MCF 10A (cell line): Measurements from ENCODE around the gene MSI2. TPM values are rescaled to one million over a fixed set of nuclear protein-coding genes. Genes with fewer than 3 reads are reported as not detected.

Source experiments
- BruUV-seq: library from RNA; stranded (reverse); fragments of 400-500 nt; replicated peaks from 2 replicates; lab custom pipeline; 2021; lab: Mats Ljungman, UMichigan
- CTCF ChIA-PET: fragments of 300-600 bp; sonication (Branson Sonifier 250); formaldehyde crosslinking; extraction: SDS; loops from one replicate; lab custom pipeline; 2021; ENCODE audit warnings: antibody characterized with exemption, inconsistent platforms; lab: Yijun Ruan, JAX
- POLR2A ChIA-PET: fragments of 300-600, 350-650 bp; sonication (Branson Sonifier 250); formaldehyde crosslinking; extraction: SDS; loops from one replicate; lab custom pipeline; 2020; ENCODE audit warnings: antibody characterized with exemption, inconsistent platforms; lab: Yijun Ruan, JAX
- DNase-seq: peaks from one replicate; pipeline ENCODE4 v3.0.0-alpha.2; 2018; ENCODE audit not compliant: unreplicated experiment
- H3K27ac Mint-ChIP-seq: one replicate; pipeline ENCODE4 v1.8.0; 2022; ENCODE audit warnings: mild to moderate bottlenecking, low read depth, mixed read lengths; ENCODE audit not compliant: unreplicated experiment
- H3K27me3 Mint-ChIP-seq: one replicate; pipeline ENCODE4 v1.8.0; 2022; ENCODE audit warnings: mixed read lengths; ENCODE audit not compliant: insufficient read depth, unreplicated experiment
- H3K36me3 Mint-ChIP-seq: one replicate; pipeline ENCODE4 v1.8.0; 2022; ENCODE audit warnings: mild to moderate bottlenecking, moderate library complexity, mixed read lengths; ENCODE audit not compliant: insufficient read depth, unreplicated experiment
- H3K4me1 Mint-ChIP-seq: one replicate; pipeline ENCODE4 v1.8.0; 2022; ENCODE audit warnings: mixed read lengths; ENCODE audit not compliant: insufficient read depth, unreplicated experiment
- H3K4me3 Mint-ChIP-seq: one replicate; pipeline ENCODE4 v1.8.0; 2022; ENCODE audit warnings: mild to moderate bottlenecking, moderate library complexity, mixed read lengths; ENCODE audit not compliant: unreplicated experiment
- H3K9me3 Mint-ChIP-seq: one replicate; pipeline ENCODE4 v1.8.0; 2022; ENCODE audit warnings: mixed read lengths; ENCODE audit not compliant: unreplicated experiment
- intact Hi-C: fragments of 100-400 bp; cut with micrococcal nuclease; formaldehyde crosslinking; loops from 2 replicates; pipeline ENCODE4 v1.14.1; 2022
- total RNA-seq: library from RNA; stranded (reverse); gene quantifications from 2 replicates; pipeline ENCODE4 v1.2.3, GENCODE V29; 2022
- TF ChIP-seq, protein P1 (sequence below): fragments of 200-600 bp; IDR thresholded peaks from one replicate; pipeline ENCODE4 v1.8.0; 2022; ENCODE audit warnings: antibody characterized with exemption, mild to moderate bottlenecking; ENCODE audit not compliant: unreplicated experiment

Gene MSI2
- total RNA-seq, 1 experiment from 2014 or later, result 60.6 TPM

DNA sequence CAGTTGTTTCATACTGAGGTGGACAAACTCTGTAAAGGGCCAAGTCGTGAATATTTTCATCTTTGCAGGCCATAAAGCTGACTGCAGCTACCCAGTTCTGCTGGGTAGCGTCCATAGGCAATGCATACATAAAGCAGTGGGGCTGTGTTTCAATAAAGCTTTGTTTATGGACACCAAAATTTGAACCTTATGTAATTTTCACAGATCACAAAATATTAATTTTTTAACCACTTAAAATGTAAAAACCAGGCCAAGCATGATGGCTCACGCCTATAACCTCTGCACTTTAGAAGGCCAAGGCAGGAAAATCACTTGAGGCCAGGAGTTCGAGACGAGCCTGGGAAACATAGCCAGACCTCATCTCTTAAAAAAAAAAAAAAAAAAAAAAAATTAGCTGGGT lies 340.8 kb downstream of the MSI2 start:
- Mint-ChIP-seq H3K9me3 (no peaks in the 10 kb centered on the region), H3K4me3 (no peak overlapping the region), H3K27ac (peak overlapping the region; percentile 21), H3K27me3 (no peaks in the 10 kb centered on the region), H3K4me1 (peaks cover 8% of the 10 kb centered on the region), H3K36me3 (peaks cover 17% of the 10 kb centered on the region)
- no peak for DNase-seq
- POLR2A ChIA-PET, result no interaction called here
- intact Hi-C loops, result loop anchor here (5.0 kb wide), 3 partner anchors 145 to 465 kb away; partner anchors contain the start of gene MSI2
- TF ChIP-seq, protein P1, sequence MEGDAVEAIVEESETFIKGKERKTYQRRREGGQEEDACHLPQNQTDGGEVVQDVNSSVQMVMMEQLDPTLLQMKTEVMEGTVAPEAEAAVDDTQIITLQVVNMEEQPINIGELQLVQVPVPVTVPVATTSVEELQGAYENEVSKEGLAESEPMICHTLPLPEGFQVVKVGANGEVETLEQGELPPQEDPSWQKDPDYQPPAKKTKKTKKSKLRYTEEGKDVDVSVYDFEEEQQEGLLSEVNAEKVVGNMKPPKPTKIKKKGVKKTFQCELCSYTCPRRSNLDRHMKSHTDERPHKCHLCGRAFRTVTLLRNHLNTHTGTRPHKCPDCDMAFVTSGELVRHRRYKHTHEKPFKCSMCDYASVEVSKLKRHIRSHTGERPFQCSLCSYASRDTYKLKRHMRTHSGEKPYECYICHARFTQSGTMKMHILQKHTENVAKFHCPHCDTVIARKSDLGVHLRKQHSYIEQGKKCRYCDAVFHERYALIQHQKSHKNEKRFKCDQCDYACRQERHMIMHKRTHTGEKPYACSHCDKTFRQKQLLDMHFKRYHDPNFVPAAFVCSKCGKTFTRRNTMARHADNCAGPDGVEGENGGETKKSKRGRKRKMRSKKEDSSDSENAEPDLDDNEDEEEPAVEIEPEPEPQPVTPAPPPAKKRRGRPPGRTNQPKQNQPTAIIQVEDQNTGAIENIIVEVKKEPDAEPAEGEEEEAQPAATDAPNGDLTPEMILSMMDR, result no peak
- CTCF ChIA-PET, result interaction anchor here (0.6 to 4.1 kb wide), 30 partner anchors 9 to 1600 kb away, joined by 3 to 26 read pairs (median 4); no protein-coding TSS in a partner anchor
- BruUV-seq, result no TSS peak

DNA sequence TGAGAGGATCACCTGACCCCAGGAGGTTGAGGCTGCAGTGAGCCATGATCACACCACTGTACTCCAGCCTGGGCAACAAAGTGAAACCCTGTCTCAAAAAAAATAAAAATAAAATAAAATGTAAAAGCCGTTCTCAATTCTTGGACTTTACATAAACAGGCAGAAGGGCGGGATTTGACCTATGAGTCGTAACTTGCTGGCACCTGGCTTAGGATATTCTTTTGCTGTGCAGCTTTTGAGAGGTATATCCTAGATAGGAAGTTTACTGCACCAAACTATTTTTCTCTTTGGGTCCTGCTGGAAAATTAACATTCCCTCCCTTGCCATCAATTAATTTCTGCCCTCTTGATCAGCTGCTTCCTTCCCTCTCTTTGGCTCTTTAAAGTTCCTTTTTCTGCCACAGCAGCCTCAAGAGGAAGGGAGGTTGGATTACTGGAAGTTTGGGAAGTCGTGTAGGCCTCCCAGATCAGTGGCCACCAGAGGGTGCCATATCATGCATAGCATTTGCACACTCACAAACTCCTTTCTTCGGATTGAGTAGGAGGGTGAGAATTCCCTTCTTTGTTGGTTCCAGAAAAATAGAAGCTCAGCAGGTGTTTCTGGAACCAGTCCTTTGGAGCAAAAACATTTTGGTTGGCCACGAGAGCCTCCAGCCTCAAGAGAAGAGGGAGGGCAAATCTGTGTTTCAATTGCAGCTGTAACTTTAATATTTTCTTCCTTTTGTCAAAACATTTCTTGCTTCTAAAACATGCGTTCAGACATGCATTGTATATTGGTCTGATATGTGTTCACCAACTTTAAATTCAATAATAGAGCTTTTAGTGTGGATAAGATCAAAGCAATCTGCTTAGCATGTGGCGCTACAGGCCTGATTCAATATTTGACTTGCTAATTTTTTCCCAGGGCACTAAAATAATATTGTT lies 341.5 kb downstream of the MSI2 start:
- TF ChIP-seq, protein P1, result peak; percentile 55
- Mint-ChIP-seq H3K4me3 (no peak overlapping the region), H3K4me1 (peaks cover 8% of the 10 kb centered on the region), H3K27ac (peak overlapping the region; percentile 29), H3K9me3 (no peaks in the 10 kb centered on the region), H3K36me3 (peaks cover 17% of the 10 kb centered on the region), H3K27me3 (no peaks in the 10 kb centered on the region)
- intact Hi-C loops, result loop anchor here (1.0 to 5.0 kb wide), 5 partner anchors 75 to 515 kb away; partner anchors contain the start of gene MSI2
- ChIA-PET POLR2A (interaction anchor here (0.9 kb wide), 1 partner anchor 143 kb away, joined by 3 read pairs; no protein-coding TSS in a partner anchor), CTCF (interaction anchor here (0.5 to 4.1 kb wide), 53 partner anchors 9 to 1600 kb away, joined by 3 to 26 read pairs (median 4); no protein-coding TSS in a partner anchor)
- BruUV-seq, result TSS peak; percentile 9
- DNase-seq, result peak; percentile 70

DNA sequence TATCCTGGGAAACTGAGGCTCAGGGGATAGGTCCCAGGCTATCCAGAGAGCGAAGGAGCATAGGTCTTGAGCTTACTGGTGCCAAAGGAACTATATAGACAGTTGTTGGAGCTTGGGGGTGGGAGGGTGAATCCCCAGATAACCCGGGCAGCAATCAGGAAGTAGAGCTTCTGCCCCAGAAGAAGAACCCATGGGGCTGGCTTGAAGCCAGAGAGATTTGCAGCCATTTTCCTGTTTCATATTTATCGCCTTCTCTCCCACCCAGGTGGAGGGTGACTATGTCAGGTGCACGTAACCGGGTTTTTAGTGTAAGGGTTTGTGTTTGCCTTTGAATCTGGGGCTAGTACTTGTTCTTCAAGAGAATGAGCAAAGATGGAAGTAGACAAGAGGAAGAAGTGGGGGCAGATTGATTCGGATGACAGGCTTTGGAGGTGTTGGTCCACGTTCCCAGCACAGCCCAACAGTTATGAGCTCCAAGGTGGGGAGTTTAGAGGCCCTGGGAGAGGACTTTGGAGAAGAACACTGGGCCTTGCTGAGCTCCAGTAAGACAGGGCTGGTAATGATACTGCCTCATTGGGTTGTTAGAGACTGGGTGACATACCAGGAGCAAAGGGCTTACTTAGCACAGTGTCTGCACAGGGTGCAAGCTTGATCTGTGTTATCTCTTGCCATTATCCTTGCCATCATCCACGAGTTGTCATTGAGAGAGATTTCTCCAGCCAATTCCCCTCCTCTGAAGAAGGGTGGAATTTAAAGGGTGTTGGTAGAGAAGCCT lies 343.1 kb downstream of the MSI2 start:
- CTCF ChIA-PET, result interaction anchor here (0.6 to 4.1 kb wide), 10 partner anchors 8 to 234 kb away, joined by 3 to 26 read pairs (median 5); no protein-coding TSS in a partner anchor
- POLR2A ChIA-PET, result interaction anchor here (0.6 kb wide), 1 partner anchor 350 kb away, joined by 3 read pairs; no protein-coding TSS in a partner anchor
- no peak overlapping the region for H3K4me3 Mint-ChIP-seq
- DNase-seq, result no peak
- intact Hi-C loops, result loop anchor here (2.0 to 5.0 kb wide), 4 partner anchors 143 to 513 kb away; partner anchors contain the start of gene MSI2
- no peaks in the 10 kb centered on the region for H3K9me3 Mint-ChIP-seq
- no peaks in the 10 kb centered on the region for H3K27me3 Mint-ChIP-seq
- H3K4me1 Mint-ChIP-seq, result peaks cover 8% of the 10 kb centered on the region
- TF ChIP-seq, protein P1, result no peak
- H3K36me3 Mint-ChIP-seq, result peaks cover 23% of the 10 kb centered on the region
- no TSS peak for BruUV-seq
- H3K27ac Mint-ChIP-seq, result no peak overlapping the region
